ENCODE measurements around the gene SERPINB6. TPM values are rescaled to one million over a fixed set of nuclear protein-coding genes. Genes with fewer than 3 reads are reported as not detected.
A peak's percentile ranks its signal among the peaks of the same experiment; 100 is the strongest.

Gene SERPINB6
- total and polyA plus RNA-seq, 9 of the 15 experiments (the other 6 are each of a cell fraction or from before 2014, with no cell fraction given), result 86.6 to 211 (median 143) TPM

- TF ChIP-seq ZNF561 (CRISPR knock-in tag; conservative IDR thresholded peaks at IDR 0.05) (no peak), DPF2 (IDR thresholded peaks at IDR 0.05) (0 out of 2 replicates have a peak, but pooled peaks have one; percentile 18), MED1 (CRISPR knock-in tag; IDR thresholded peaks at IDR 0.05; ENCODE audit: borderline replicate concordance) (no peak), ZFX (CRISPR knock-in tag; IDR thresholded peaks at IDR 0.05) (peak; percentile 43; the same call in 1 of the 2 replicates), FOXA3 (CRISPR knock-in tag; conservative IDR thresholded peaks at IDR 0.05 in 1 of 2, IDR thresholded peaks at IDR 0.05 in 1 of 2) (no peak), NCOA6 (IDR thresholded peaks at IDR 0.05) (no peak), ADNP (tag; IDR thresholded peaks at IDR 0.05) (no peak), HNRNPL (IDR thresholded peaks at IDR 0.05; ENCODE audit: low read depth, low read length) (no peak), ZNF785 (CRISPR knock-in tag; IDR thresholded peaks at IDR 0.05) (no peak), DIDO1 (tag; IDR thresholded peaks at IDR 0.05; ENCODE audit: low read depth) (no peak), CBFA2T2 (conservative IDR thresholded peaks at IDR 0.05) (no peak), RAD21 (CRISPR knock-in tag; conservative IDR thresholded peaks at IDR 0.05 in 1 of 2, IDR thresholded peaks at IDR 0.05 in 1 of 2) (peak; percentile 90 to 96), RFX7 (CRISPR knock-in tag; IDR thresholded peaks at IDR 0.05) (no peak), SRSF1 (IDR thresholded peaks at IDR 0.05; ENCODE audit: low read depth, low read length) (no peak), ARHGAP35 (IDR thresholded peaks at IDR 0.05; ENCODE audit: partially characterized antibody) (no peak), ZHX1 (conservative IDR thresholded peaks at IDR 0.05; ENCODE audit: low read length) (no peak), JUNB (CRISPR knock-in tag; conservative IDR thresholded peaks at IDR 0.05) (no peak), SIX5 (IDR thresholded peaks at IDR 0.05; ENCODE audit: borderline replicate concordance in 1 of 2, insufficient read depth in 1 of 2, low read depth in 1 of 2, low read length in 2 of 2) (no peak)
- TF ChIP-seq, protein P1, sequence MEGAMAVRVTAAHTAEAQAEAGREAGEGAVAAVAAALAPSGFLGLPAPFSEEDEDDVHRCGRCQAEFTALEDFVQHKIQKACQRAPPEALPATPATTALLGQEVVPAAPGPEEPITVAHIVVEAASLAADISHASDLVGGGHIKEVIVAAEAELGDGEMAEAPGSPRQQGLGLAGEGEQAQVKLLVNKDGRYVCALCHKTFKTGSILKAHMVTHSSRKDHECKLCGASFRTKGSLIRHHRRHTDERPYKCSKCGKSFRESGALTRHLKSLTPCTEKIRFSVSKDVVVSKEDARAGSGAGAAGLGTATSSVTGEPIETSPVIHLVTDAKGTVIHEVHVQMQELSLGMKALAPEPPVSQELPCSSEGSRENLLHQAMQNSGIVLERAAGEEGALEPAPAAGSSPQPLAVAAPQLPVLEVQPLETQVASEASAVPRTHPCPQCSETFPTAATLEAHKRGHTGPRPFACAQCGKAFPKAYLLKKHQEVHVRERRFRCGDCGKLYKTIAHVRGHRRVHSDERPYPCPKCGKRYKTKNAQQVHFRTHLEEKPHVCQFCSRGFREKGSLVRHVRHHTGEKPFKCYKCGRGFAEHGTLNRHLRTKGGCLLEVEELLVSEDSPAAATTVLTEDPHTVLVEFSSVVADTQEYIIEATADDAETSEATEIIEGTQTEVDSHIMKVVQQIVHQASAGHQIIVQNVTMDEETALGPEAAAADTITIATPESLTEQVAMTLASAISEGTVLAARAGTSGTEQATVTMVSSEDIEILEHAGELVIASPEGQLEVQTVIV (CRISPR knock-in tag; IDR thresholded peaks at IDR 0.05; ENCODE audit: borderline replicate concordance), result no peak
Measured at GRCh38 chr6:2952557-2953095, 18.7 kb downstream of the SERPINB6 start (continued).

Data from K562 (cell line).